ENCODE results near the gene ADGRG1.
"Not testable (repeated sequence)": the region's sequence is repeated elsewhere in the genome, so short reads cannot be mapped to it uniquely, and the experiment has no call there.

Gene ADGRG1

DNA sequence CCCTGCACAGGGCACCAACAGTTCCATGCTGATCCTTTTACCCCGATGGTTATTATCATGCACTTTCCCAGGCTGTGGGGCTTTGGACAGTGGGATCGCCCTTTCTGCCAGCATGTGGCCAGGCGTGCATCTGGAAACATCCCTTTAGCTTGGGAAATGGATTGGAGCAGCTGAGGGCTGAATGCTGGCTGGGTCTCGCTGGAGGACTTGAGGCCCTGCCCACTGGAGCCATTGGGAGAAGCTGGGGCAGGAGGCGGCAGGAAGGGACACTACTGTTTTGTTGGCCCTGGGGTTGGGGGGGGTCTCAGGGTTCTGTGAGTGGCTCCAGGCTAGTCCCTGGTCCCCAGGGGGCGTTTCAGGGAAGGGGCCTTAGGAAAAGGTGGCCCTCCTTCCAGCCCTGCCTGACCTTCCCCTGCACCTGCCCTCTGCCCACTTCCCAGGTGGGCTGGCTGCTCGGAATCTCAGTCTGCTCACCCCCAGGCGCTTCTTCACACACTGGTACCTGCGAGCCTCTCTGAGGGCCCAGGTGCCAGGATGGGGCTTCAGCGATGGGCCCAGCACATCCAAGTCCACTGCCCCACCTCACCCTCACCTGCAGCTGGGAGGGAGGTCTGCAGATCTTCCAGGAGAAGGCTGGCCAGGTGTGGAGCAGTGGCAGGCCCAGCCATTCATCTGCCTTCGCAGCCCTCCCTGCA is 38.1 kb downstream of the ADGRG1 start:
- no peak for DNase-seq (ENCODE audit: low read depth in 1 of 2, low spot score in 1 of 2)

DNA sequence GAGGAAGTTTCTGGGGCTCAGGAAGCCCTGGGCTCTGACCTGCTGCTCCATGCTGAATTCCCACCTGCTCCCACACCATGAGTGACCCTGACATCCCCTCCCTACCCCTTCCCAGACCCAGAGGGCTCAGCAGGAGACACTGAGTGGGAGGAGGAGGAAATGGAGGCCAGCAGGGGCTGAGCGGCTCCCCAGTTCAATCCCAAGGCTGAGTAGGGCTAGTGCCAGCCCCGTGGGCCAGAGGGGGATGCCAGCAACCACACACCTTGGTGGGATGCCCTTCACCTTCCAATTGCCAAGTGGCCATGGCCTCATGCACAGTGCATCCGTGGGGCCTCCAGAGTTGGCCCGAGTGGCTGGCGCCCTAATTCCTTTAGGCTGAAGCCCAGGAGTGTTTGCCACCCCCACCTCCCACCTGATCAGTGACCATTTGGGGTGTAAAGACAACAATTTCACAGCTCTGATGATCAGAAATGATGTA is 38.7 kb downstream of the ADGRG1 start:
- DNase-seq (ENCODE audit: low read depth in 1 of 2, low spot score in 1 of 2), result no peak

DNA sequence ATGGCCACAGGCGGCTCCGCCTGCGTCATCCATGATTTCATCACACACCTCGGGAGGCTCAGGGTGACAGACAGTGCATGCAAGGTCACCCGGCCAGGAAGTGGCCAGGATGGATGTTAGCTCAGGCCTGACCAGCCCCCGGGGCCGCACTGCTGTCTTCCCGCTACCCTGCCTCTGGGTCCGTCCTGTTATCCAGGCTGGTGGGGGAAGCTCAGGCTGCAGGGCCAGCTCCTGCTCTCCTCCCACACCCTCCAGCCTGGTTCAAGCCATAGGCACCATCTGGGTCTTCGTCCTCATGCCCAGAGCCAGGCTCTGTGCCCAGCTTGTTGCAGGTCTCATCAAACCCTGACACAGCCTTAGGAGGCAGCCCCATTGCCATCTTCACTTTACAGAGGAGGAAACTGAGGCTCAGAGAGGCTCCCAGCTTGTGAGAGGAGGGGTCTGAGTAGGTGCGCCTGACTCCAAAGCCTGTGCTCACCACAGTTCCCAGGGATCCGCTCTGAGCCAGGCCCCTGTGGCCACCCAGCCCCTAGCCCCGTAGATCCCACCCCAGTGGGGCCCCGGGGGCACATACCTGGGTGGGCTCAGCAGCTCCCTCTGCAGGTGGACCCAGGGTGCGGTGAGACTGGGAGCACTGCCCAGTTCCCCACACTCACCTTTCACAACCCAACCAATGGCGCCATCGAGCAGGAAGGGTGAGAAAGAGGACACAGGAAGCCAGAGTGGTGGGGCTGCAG is 39.3 kb downstream of the ADGRG1 start:
- DNase-seq (ENCODE audit: low read depth in 1 of 2, low spot score in 1 of 2), result no peak

DNA sequence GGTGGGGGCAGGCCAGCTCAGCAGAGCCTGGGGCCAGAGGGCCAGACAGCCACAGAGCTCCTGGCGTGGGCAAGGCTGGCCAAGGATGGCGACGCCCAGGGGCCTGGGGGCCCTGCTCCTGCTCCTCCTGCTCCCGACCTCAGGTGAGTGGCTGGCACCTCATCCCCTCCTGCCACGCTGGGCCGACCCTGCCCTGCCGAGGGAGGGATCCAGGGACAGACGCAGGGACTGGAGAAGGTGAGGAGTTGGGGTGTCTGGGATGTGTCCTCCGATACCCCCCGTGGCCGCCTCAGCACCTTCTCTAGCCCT is 39.8 kb downstream of the ADGRG1 start, which contains the start of gene ADGRG3:
TSS of gene ADGRG3 (plus strand) at position 44 of the 309 bp plus-strand sequence. CDS start at position 86, 42 bp downstream.
- no peak for DNase-seq (ENCODE audit: low read depth in 1 of 2, low spot score in 1 of 2)

DNA sequence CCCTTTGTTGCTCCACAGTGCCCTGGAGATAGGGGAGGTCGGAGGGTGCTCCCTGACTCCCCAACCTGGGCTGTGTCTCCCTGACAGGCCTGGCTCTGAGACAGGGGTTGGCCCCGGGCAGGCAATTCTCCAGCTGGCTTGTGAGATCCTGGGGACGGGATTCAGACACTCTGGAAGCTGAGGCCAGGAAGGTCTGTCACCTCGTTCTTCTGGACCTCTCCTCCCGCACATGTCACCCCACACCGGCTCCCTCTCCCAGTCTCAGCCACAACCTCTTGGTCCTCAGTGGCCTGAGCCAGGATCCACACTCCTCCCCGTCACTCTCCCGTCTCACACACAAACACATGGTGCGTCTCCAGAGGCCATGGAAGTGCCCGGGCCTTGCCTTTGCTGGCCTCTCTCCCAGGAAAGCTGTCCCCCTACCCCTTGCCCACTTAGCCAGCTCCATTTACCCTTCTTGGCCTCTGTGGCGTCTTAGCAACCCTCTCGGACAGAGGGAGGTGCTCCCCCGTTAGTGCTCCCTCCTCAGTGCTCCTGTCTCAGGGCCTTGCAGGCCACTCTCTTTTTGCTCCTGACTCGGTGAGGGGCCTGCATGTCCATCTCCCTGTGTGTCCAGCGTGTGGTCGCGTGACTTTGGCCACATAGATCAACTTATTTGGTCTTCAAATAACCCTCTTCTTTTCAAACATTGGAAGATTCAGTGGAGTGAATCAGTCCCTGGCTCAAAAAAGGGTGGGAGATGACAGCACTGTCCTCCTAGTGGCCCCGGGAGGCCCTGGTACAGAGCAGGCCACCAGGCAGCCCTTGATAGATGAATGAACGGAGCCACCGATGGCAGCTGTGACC is 40.4 kb downstream of the ADGRG1 start:
- no peak for DNase-seq (ENCODE audit: low read depth in 1 of 2, low spot score in 1 of 2)

DNA sequence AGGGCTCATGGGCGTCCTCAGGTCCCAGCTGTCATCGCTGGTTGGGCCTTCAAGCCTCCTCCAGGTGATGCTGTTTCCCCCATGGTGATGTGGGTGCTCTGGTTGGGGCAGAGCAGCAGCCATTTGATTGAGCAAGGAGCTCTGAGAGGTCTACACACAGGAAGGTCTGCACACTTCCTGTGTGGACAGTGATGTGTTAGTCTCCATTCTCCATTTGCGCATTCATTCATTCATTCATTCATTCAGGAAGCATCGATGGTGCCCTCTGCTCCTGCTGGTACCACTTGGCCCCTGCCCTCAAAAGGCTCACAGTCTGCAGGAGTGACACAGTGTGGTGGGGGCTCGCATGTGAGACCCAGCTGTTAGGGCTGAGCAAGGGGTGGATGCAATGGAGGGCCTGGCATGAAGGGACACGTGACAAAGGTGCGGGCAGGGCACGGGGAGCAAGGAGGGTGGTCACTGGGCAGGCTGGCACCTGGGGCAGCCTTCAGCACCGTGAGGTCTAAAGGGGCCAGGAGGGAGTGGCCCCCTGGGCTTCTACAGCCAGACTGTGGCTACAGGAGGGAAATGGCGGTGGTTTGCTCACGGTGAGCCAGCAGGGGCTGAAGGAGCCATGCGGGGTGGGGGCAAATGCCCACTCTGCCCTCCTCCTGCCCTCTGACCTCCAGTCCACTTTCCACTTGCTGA is 41.2 kb downstream of the ADGRG1 start:
- no peak for DNase-seq (ENCODE audit: low read depth in 1 of 2, low spot score in 1 of 2)

DNA sequence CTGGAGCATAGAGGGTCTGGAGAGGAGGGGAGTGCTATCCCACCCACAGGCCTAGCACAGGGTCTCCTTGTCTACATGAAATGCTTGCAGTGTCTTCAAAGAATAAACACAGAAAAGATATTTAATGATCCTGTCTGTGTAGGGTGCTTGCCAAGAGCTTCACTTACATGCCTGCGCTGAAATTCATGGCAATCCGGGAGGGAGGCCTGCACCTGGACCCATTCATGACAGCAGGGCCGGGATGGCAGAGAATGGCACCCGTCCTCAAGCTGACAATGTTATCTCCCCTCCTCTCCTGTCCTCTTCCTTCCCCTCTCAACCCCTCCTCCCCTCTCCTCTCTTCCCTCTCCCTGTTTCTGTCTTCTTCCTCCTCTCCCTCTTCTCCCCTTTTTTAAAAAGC is 41.8 kb downstream of the ADGRG1 start:
- no peak for DNase-seq (ENCODE audit: low read depth in 1 of 2, low spot score in 1 of 2)

DNA sequence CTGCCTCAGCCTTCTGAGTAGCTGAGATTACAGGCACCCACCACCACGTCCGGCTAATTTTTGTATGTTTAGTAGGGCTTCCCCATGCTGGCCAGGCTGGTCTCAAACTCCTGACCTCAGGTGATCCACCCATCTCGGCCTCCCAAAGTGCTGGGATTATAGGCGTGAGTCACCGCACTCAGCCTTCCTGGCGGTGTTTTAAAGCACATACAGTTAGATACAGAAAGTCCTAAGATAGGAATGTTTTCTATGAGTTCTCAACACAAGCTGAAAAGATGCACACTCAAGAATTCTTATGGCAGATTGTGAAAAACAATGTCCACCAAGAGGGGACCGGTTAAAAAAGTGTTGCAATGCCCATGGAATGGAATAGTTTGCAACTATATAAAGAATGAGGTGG is 43.0 kb downstream of the ADGRG1 start:
- DNase-seq (ENCODE audit: low read depth in 1 of 2, low spot score in 1 of 2), result not testable (repeated sequence)

DNA sequence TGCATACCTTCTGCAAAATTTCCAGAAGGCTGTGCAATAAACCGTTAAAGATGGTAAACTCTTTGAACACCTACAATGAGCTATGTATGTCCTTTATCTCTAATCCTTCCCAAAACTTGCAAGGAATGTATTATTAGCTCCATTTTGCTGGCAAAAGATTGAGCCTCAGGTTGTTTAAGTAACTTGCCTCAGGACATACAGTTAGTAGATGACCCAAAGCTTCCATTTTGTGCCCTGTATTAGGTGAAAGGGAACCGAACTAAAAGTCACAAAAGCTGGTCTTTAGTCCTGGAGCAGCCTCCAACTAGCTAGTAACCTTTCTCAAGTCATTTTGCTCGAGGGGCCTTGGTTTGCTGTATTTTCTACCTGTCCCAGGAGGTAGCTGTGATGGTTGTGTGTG is 44.0 kb downstream of the ADGRG1 start:
- no peak for DNase-seq (ENCODE audit: low read depth in 1 of 2, low spot score in 1 of 2)

DNA sequence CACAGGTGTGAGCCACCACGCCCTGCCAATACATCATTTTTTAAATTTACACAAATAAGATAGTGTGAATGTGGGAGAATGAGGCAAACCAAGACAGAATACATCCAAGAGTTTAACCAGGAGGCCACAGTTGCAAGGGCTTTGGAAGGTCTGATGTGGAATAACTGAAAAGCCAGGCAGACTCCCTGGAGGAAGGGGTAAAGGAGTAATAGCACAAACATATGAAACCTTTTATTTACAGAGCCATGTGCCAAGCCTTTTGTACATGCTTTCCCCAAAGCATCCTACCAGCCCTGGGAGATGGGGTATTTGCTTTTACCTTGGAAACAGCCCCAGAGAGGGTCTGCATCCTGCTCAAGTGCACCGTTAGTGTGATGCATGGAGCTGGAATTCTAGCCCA is 44.4 kb downstream of the ADGRG1 start:
- DNase-seq (ENCODE audit: low read depth in 1 of 2, low spot score in 1 of 2), result no peak

DNA sequence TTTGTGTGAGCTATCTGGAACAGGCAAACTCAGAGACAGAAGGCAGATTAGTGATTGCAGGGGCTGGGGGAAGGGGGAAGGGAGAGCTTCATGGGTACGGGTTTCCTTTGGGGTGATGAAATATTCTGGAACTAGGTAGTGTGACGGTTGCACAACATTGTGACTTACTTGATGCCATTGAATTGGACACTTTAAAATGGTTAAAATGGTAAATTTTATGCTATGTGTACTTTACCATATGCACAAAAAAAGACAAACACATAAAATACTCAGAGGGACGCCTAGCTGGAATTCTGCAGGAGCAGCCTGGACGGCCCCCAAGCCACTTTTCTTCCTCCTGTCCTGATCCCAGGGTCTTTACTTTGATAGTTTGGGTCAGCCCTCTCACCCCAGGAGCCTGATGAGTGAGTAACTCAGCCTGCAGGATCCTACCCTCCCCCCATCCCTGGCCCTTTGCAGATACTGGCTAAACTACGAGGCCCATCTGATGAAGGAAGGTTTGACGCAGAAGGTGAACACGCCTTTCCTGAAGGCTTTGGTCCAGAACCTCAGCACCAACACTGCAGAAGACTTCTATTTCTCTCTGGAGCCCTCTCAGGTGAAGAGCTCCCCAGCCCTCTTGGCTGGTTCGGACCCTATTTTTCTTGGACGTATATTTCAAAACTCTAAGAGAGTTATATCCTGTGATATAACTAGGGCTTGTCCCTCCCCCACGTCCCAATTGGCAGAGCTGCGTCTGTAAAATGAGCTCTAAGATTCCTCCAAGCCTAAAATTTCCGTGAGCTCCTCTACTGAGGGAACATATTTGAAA is 47.5 kb downstream of the ADGRG1 start:
- no peak for DNase-seq (ENCODE audit: low read depth in 1 of 2, low spot score in 1 of 2)

DNA sequence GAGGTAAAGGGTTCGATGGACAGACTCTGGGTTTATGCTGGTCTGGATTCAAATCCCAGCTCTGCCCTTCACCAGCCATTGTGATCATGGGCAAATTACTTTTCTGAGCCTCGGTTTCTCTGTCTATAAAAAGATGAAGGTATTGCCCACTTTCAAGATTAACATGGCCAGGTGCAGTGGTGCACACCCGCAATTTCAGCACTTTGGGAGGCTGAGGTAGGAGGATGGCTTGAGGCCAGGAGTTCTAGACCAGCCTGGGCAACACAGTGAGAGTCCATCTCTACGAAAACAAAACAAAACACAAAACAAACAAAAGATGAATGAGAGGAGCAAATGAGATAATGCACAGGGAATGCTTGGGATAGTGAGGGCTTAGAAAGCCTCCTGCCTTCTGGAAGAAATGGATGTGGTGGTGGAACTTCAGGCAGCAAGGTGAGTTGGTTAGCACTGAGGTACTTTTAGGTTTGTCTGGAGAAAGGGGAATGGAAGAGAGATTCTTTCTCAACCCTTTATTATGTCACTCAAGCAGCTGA is 48.2 kb downstream of the ADGRG1 start:
- DNase-seq (ENCODE audit: low read depth in 1 of 2, low spot score in 1 of 2), result no peak

DNA sequence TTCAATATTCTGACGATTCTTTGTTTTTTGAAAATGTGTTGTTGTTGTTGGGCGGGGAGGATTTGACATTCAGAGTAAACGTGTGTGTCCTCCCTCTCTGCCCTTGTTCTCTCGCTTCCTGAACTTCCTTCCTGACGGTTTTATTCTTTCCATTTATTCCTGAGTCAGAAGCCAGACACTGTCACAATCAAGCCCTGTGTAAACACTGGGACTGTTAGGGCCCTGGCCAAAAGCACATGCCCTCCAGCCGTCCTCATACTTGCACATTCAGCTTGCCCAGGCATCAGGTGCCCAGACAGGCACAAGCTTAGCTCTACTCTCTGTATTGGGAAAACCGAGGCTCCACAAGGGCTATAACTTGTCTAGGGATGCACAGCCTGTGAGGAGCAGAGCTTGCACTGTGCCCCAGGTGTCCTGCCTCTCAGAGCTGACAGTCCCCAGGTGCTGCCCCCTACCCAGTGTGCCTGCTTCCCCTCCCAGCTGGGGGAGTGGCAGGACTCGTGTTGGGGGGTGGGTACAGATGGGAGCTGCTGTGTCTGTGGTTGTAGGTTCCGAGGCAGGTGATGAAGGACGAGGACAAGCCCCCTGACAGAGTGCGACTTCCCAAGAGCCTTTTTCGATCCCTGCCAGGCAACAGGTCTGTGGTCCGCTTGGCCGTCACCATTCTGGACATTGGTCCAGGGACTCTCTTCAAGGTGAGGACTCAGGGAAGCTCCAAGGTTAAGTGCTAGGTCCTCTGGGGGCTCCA is 49.4 kb downstream of the ADGRG1 start:
- no peak for DNase-seq (ENCODE audit: low read depth in 1 of 2, low spot score in 1 of 2)

DNA sequence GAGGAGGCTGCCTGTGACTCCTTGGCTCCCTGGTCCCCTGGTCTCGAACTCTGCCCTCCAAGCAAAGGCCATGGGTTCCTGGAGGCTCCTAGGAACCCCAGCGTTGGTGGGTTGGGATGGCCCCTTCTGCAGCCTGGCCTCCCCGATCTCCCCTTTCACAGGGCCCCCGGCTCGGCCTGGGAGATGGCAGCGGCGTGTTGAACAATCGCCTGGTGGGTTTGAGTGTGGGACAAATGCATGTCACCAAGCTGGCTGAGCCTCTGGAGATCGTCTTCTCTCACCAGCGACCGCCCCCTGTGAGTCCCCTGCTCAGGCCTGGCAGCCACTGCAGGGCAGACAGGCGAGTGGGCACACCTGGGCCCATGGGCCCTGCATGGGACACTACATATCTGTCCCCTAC is 50.6 kb downstream of the ADGRG1 start:
- no peak for DNase-seq (ENCODE audit: low read depth in 1 of 2, low spot score in 1 of 2)

DNA sequence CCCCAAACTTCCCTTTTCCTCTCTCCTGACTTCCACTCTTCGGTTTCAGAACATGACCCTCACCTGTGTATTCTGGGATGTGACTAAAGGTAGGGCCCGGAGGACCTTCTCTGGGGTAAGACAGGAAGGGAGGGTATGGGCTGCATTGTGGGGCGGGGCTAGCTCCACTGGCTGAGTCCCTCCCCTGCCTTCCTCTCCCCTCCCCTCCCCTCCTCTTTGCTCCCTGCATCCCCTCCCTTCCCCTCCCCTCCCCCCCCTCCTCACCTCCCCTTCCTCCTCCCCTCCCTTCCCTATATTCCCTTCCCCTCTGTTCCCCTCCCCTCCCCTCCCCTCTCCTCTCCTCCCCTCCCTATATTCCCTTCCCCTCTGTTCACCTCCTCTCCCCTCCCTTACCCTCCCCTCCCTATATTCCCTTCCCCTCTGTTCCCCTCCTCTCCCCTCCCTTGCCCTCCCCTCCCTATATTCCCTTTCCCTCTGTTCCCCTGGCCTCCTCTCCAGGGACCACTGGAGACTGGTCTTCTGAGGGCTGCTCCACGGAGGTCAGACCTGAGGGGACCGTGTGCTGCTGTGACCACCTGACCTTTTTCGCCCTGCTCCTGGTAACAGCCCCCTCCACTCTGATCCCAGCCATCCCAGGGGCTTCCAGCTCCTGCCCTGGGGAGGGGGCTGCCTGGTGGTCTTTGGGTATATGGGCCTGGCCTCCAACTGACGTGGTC is 51.5 kb downstream of the ADGRG1 start:
- DNase-seq (ENCODE audit: low read depth in 1 of 2, low spot score in 1 of 2), result no peak

DNA sequence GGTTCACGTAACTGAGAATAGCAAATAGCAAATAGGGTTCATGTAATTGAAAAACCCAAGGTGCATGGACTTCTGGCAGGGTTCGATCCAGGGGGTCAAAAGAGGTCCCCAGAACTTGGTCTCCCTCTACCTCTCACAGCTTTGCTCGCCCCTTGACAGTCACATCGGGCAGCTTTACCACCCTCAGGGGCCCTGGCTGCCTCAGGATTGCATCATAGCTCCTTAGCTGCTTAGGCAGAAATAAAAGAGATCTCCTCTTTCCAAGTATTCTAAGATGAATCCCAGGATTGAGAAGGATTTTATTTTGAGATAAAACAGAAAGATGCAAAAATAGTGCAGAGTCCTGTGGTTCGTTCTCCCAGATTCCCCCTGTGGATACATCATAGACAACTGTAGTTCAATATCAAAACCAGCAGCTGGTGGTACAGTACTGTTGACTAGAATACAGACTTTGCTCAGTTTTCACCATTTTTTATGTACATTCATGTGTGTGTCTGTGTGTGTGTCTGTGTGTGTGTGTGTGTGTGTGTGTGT is 52.5 kb downstream of the ADGRG1 start:
- no peak for DNase-seq (ENCODE audit: low read depth in 1 of 2, low spot score in 1 of 2)

DNA sequence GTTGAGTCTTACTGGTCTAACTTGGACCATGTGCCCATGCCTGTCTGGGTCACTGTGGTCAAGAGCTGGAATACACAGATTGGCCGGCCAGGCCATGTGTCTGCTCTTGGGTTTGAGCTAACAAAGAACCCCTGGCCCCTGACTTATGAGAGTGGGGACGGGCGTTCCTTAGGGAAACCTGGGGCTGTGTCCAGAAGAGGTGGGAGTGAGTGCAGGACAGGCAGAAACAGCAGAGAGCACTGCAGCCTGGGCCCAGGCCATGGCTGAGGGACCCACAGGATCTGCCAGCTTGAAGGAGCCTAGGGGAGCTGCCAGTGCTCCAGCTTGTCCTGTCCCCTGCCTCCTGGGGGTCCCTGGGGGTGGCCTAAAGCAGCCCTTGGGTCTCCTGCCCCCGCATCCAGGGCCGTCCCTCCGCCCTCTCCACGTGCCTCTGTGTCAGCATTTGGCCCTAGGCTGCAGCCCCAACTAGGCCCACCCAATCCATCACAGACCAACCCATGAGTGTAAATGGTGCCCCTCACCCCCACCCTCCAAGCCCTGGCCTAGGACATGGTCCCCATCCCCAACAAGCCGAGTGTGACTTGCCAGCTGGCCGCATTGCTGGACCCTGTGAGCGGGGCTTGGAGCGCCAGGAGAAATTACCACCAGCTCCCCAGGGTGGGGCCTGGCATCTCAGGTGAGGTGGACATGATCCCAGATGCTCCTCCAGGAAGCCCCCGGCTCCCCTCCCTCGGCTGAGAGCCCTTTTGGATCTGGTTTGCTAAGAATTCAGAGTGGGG is 53.7 kb downstream of the ADGRG1 start:
- no peak for DNase-seq (ENCODE audit: low read depth in 1 of 2, low spot score in 1 of 2)
